DND-41 (cell line): Measurements from ENCODE around the gene TXNDC2.

Experiments used
- EZH2 ChIP-seq: IDR thresholded peaks from 3 replicates; pipeline ENCODE4 v1.6.1; 2012; ENCODE audit warnings: borderline replicate concordance, low read depth, mild to moderate bottlenecking, moderate library complexity, low read length, inconsistent platforms; ENCODE audit not compliant: severe bottlenecking
- TF ChIP-seq, protein P1 (sequence below): IDR thresholded peaks from 2 replicates; pipeline ENCODE4 v1.5.1; 2012; ENCODE audit warnings: borderline replicate concordance, low read length, moderate library complexity, mild to moderate bottlenecking; ENCODE audit not compliant: poor library complexity, severe bottlenecking; ENCODE audit errors: extremely low read depth

DNA sequence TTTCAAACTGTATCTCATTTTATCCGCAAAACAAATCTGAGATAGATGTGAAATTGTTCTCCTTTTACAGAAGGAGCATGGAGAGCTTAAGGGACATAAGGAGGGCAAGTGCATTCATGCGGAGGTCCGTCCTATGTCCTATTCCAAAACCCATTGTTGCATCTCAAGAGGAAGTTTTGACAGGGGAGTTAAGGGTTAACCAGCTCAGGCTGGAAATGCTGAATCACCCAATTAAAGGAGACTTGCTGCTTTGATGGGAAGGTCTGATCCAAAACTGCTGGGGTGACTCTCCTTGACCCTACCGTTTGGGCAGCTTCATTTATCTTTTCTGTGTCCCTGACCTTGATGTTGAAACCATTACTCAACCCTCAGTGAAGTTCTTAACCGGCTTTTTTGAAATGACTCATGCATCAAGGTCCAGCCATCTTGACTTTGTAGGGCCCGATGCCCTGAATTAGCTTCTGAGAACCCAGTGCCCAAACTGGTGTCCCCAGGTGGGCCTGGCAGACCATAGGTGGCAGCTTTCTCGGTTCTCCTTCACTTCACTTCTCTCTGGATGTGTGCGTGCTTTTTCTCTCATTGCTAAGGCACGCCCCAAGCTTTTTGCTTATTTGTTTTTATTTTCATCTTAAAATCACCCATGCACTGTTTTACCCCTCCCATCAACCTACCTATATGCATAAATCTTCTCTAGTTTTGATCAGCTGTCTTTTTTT, 15.9 kb upstream of the TXNDC2 start:
- TF ChIP-seq, protein P1, sequence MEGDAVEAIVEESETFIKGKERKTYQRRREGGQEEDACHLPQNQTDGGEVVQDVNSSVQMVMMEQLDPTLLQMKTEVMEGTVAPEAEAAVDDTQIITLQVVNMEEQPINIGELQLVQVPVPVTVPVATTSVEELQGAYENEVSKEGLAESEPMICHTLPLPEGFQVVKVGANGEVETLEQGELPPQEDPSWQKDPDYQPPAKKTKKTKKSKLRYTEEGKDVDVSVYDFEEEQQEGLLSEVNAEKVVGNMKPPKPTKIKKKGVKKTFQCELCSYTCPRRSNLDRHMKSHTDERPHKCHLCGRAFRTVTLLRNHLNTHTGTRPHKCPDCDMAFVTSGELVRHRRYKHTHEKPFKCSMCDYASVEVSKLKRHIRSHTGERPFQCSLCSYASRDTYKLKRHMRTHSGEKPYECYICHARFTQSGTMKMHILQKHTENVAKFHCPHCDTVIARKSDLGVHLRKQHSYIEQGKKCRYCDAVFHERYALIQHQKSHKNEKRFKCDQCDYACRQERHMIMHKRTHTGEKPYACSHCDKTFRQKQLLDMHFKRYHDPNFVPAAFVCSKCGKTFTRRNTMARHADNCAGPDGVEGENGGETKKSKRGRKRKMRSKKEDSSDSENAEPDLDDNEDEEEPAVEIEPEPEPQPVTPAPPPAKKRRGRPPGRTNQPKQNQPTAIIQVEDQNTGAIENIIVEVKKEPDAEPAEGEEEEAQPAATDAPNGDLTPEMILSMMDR, result no peak
- no peak for TF ChIP-seq EZH2
